Smooth muscle cell (in vitro differentiated cells): ENCODE data around the gene SPIN1. TPM values are rescaled to one million over a fixed set of nuclear protein-coding genes. Genes with fewer than 3 reads are reported as not detected.

Source experiments
- DNase-seq: peaks from one replicate; lab custom pipeline; 2025; ENCODE audit not compliant: unreplicated experiment; lab: John Stamatoyannopoulos, UW
- H2AFZ ChIP-seq: fragments of 200-600 bp; sonication (generic); 2 replicates; pipeline ENCODE4 v1.6.0; 2016; ENCODE audit warnings: antibody characterized with exemption, low read depth, mild to moderate bottlenecking
- H3F3A ChIP-seq: fragments of 200-600 bp; sonication (generic); 2 replicates; pipeline ENCODE4 v1.6.0; 2017; ENCODE audit warnings: antibody characterized with exemption, low read depth
- H3K27ac ChIP-seq: fragments of 200-600 bp; sonication (generic); 2 replicates; pipeline ENCODE4 v1.5.1; 2016; ENCODE audit warnings: low read depth, mild to moderate bottlenecking
- H3K27me3 ChIP-seq: fragments of 200-600 bp; sonication (generic); 2 replicates; pipeline ENCODE4 v1.6.1; 2016; ENCODE audit warnings: low read depth, mild to moderate bottlenecking
- H3K36me3 ChIP-seq: fragments of 200-600 bp; sonication (generic); 2 replicates; pipeline ENCODE4 v1.5.1; 2016; ENCODE audit warnings: low read depth
- H3K4me1 ChIP-seq: fragments of 200-600 bp; sonication (generic); 2 replicates; pipeline ENCODE4 v1.5.1; 2016; ENCODE audit warnings: low read depth
- H3K4me2 ChIP-seq: fragments of 200-600 bp; sonication (generic); 2 replicates; pipeline ENCODE4 v1.6.0; 2016; ENCODE audit warnings: mild to moderate bottlenecking
- H3K4me3 ChIP-seq: fragments of 200-600 bp; sonication (generic); 2 replicates; pipeline ENCODE4 v1.5.1; 2016; ENCODE audit warnings: mild to moderate bottlenecking
- H3K79me2 ChIP-seq: fragments of 200-600 bp; sonication (generic); 2 replicates; pipeline ENCODE4 v1.6.0; 2016; ENCODE audit warnings: low read depth, mild to moderate bottlenecking
- H3K9ac ChIP-seq: fragments of 200-600 bp; sonication (generic); 2 replicates; pipeline ENCODE4 v1.6.0; 2016; ENCODE audit warnings: low read depth
- H3K9me3 ChIP-seq: fragments of 200-600 bp; sonication (generic); replicated peaks from 2 replicates; pipeline ENCODE4 v1.5.1; 2016; ENCODE audit warnings: low read depth
- H4K20me1 ChIP-seq: fragments of 200-600 bp; sonication (generic); 2 replicates; pipeline ENCODE4 v1.6.0; 2016; ENCODE audit warnings: low read depth
- CTCF ChIP-seq: fragments of 200-600 bp; sonication (generic); IDR thresholded peaks from 2 replicates; pipeline ENCODE4 v1.5.1; 2017; ENCODE audit warnings: borderline replicate concordance, mild to moderate bottlenecking, antibody characterized with exemption; ENCODE audit not compliant: insufficient read depth, poor library complexity, severe bottlenecking
- WGBS: methylation state at CpG from one replicate; pipeline ENCODE4 v1.1.7; 2016; ENCODE audit warnings: low lambda C conversion rate; 5-methylcytosine and 5-hydroxymethylcytosine counted together
- polyA plus RNA-seq: library from polyadenylated mRNA; unstranded; fragments of >200 nt; fragmentation: Nextera tagmentation; extraction: Ambion mirVana; gene quantifications from 2 replicates; pipeline ENCODE4 v1.2.1, GENCODE V29; 2016
- total RNA-seq: library from RNA; depleted of rRNA; stranded (reverse); fragments of >200 nt; gene quantifications from 2 replicates; pipeline ENCODE4 v1.2.3, GENCODE V29; 2014

The SPIN1 gene
- total and polyA plus RNA-seq, 2 experiments from 2014 or later: 56.4 to 122 TPM

GRCh38 chr9:88391236-88391635 is 3.0 kb downstream of the SPIN1 start:
- H3K4me2 ChIP-seq: no peak overlapping the region
- no peak for TF ChIP-seq CTCF
- H3K36me3 ChIP-seq: no peaks in the 10 kb centered on the region
- H3K27ac ChIP-seq: no peak overlapping the region
- peaks cover 18% of the 10 kb centered on the region for H3K4me1 ChIP-seq
- no peak overlapping the region for H2AFZ ChIP-seq
- no peaks in the 10 kb centered on the region for H3F3A ChIP-seq
- no peaks in the 10 kb centered on the region for H3K9me3 ChIP-seq
- H3K9ac ChIP-seq: no peak overlapping the region
- WGBS: 86% methylated on average over 2 of the region's 2 CpGs
- H3K27me3 ChIP-seq: no peaks in the 10 kb centered on the region
- H4K20me1 ChIP-seq: peaks cover 62% of the 10 kb centered on the region
- no peak overlapping the region for H3K4me3 ChIP-seq
- no peak for DNase-seq
- peaks cover 73% of the 10 kb centered on the region for H3K79me2 ChIP-seq

GRCh38 chr9:88391921-88392320 is 3.7 kb downstream of the SPIN1 start:
- Histone ChIP-seq H3K4me1 (peaks cover 14% of the 10 kb centered on the region), H3K9ac (no peak overlapping the region), H3F3A (no peaks in the 10 kb centered on the region), H3K27me3 (no peaks in the 10 kb centered on the region), H3K4me2 (no peak overlapping the region), H3K9me3 (no peaks in the 10 kb centered on the region), H4K20me1 (peaks cover 69% of the 10 kb centered on the region), H3K4me3 (no peak overlapping the region), H3K36me3 (no peaks in the 10 kb centered on the region), H3K79me2 (peaks cover 79% of the 10 kb centered on the region), H2AFZ (no peak overlapping the region), H3K27ac (no peak overlapping the region)
- no peak for TF ChIP-seq CTCF
- no peak for DNase-seq
- WGBS: 92% methylated on average over 3 of the region's 3 CpGs

- Histone ChIP-seq H3K27me3 (no peaks in the 10 kb centered on the region), H3F3A (no peaks in the 10 kb centered on the region), H3K4me1 (peaks cover 11% of the 10 kb centered on the region), H3K9ac (no peak overlapping the region), H3K4me2 (no peak overlapping the region), H3K4me3 (no peak overlapping the region), H3K36me3 (no peaks in the 10 kb centered on the region), H4K20me1 (peaks cover 76% of the 10 kb centered on the region), H3K27ac (no peak overlapping the region), H3K9me3 (no peaks in the 10 kb centered on the region), H2AFZ (no peak overlapping the region), H3K79me2 (peaks cover 86% of the 10 kb centered on the region)
- TF ChIP-seq CTCF: no peak
- whole genome bisulfite sequencing: 97% methylated on average over 1 of the region's 1 CpG
- no peak for DNase-seq
Measured at GRCh38 chr9:88392549-88392948, 4.3 kb downstream of the SPIN1 start.

GRCh38 chr9:88396836-88397577 is 8.8 kb downstream of the SPIN1 start:
- no peak for DNase-seq
- H3F3A ChIP-seq: peaks cover 11% of the 10 kb centered on the region
- no peak overlapping the region for H3K9ac ChIP-seq
- H3K9me3 ChIP-seq: no peaks in the 10 kb centered on the region
- no peak overlapping the region for H2AFZ ChIP-seq
- H3K4me2 ChIP-seq: no peak overlapping the region
- 75% methylated on average over 3 of the region's 3 CpGs for WGBS
- peaks cover 97% of the 10 kb centered on the region for H4K20me1 ChIP-seq
- H3K4me3 ChIP-seq: no peak overlapping the region
- no peaks in the 10 kb centered on the region for H3K27me3 ChIP-seq
- peaks cover 3% of the 10 kb centered on the region for H3K4me1 ChIP-seq
- H3K36me3 ChIP-seq: no peaks in the 10 kb centered on the region
- H3K79me2 ChIP-seq: peaks cover 92% of the 10 kb centered on the region
- peak overlapping the region; percentile 83 for H3K27ac ChIP-seq
- no peak for TF ChIP-seq CTCF
